HepG2 (cell line): Measurements from ENCODE around the gene MAPK7. TPM values are rescaled to one million over a fixed set of nuclear protein-coding genes. Genes with fewer than 3 reads are reported as not detected.

Experiments
- E2F1 ChIP-seq: sonication (generic); formaldehyde crosslinking; IDR thresholded peaks from 2 replicates; pipeline ENCODE4 v1.5.0; 2020; ENCODE audit warnings: missing genetic modification reagents
- ESRRA ChIP-seq: sonication (generic); formaldehyde crosslinking; IDR thresholded peaks from 2 replicates; pipeline ENCODE4 v1.5.1; 2020; ENCODE audit warnings: mild to moderate bottlenecking, low read depth, missing genetic modification reagents
- FOSL1 ChIP-seq: sonication (generic); formaldehyde crosslinking; IDR thresholded peaks from 2 replicates; pipeline ENCODE4 v1.9.0; 2021; ENCODE audit warnings: missing genetic modification reagents, borderline replicate concordance
- KDM6A ChIP-seq: IDR thresholded peaks from 2 replicates; pipeline ENCODE4 v1.6.1; 2016; ENCODE audit warnings: low read depth
- MLX ChIP-seq: IDR thresholded peaks from 2 replicates; pipeline ENCODE4 v1.6.1; 2016
- MXD1 ChIP-seq: sonication (generic); formaldehyde crosslinking; IDR thresholded peaks from 2 replicates; pipeline ENCODE4 v1.4.0; 2020; ENCODE audit warnings: mild to moderate bottlenecking, missing genetic modification reagents
- NBN ChIP-seq: fragments of 450-650 bp; conservative IDR thresholded peaks from 2 replicates; pipeline ENCODE4 v1.6.1; 2017
- NCOR1 ChIP-seq: fragments of 200-600 bp; sonication (generic); IDR thresholded peaks from 2 replicates; pipeline ENCODE4 v1.7.0; 2017; ENCODE audit warnings: antibody characterized with exemption, low read length, borderline replicate concordance
- SMYD3 ChIP-seq: sonication (generic); formaldehyde crosslinking; IDR thresholded peaks from 2 replicates; pipeline ENCODE4 v1.8.1; 2023; ENCODE audit warnings: mild to moderate bottlenecking, missing genetic modification reagents
- SRSF1 ChIP-seq: fragments of 200-400 bp; formaldehyde crosslinking; optimal IDR thresholded peaks from 2 replicates; pipeline ENCODE3; 2017; ENCODE audit warnings: mild to moderate bottlenecking, low read depth, low read length, moderate library complexity
- TERF1 ChIP-seq: sonication (generic); formaldehyde crosslinking; IDR thresholded peaks from 2 replicates; pipeline ENCODE4 v1.8.0; 2022; ENCODE audit warnings: mild to moderate bottlenecking, missing genetic modification reagents, moderate library complexity
- ZBTB26 ChIP-seq: IDR thresholded peaks from 2 replicates; pipeline ENCODE4 v1.6.1; 2016; ENCODE audit warnings: missing compliant biosample characterization, missing genetic modification reagents, borderline replicate concordance
- ZNF224 ChIP-seq: sonication (generic); formaldehyde crosslinking; IDR thresholded peaks from 2 replicates; pipeline ENCODE4 v1.5.0; 2020; ENCODE audit warnings: mild to moderate bottlenecking, missing genetic modification reagents
- ZNF256 ChIP-seq: sonication (generic); formaldehyde crosslinking; conservative IDR thresholded peaks from 2 replicates; pipeline ENCODE4 v1.4.0; 2020; ENCODE audit warnings: missing genetic modification reagents
- ZNF317 ChIP-seq: sonication (generic); formaldehyde crosslinking; IDR thresholded peaks from 2 replicates; pipeline ENCODE4 v1.5.0; 2020; ENCODE audit warnings: mild to moderate bottlenecking, missing genetic modification reagents
- ZNF326 ChIP-seq: sonication (generic); formaldehyde crosslinking; IDR thresholded peaks from 2 replicates; pipeline ENCODE4 v1.4.0; 2020; ENCODE audit warnings: missing genetic modification reagents, borderline replicate concordance
- ZNF530 ChIP-seq: sonication (generic); formaldehyde crosslinking; IDR thresholded peaks from 2 replicates; pipeline ENCODE4 v1.5.0; 2020; ENCODE audit warnings: low read depth, mild to moderate bottlenecking, missing genetic modification reagents
- ZNF549 ChIP-seq: sonication (generic); formaldehyde crosslinking; IDR thresholded peaks from 2 replicates; pipeline ENCODE4 v1.5.0; 2020; ENCODE audit warnings: missing genetic modification reagents
- ZNF609 ChIP-seq: sonication (generic); formaldehyde crosslinking; IDR thresholded peaks from 2 replicates; pipeline ENCODE4 v1.4.0; 2020; ENCODE audit warnings: mild to moderate bottlenecking, missing genetic modification reagents, borderline replicate concordance
- ZNF75D ChIP-seq: sonication (generic); formaldehyde crosslinking; IDR thresholded peaks from 2 replicates; pipeline ENCODE4 v1.8.1; 2023; ENCODE audit warnings: missing genetic modification reagents, mild to moderate bottlenecking, borderline replicate concordance
- polyA plus RNA-seq, 8 experiments: library from polyadenylated mRNA; depleted of rRNA in 3 of 8; stranded (reverse) in 7 of 8; unstranded in 1 of 8; fragments of >200 nt; fragmentation: Illumina TruSeq in 4 of 8; extraction: Trizol in 4 of 8; gene quantifications; 2 replicates each; pipeline versions ENCODE4 v1.2.1 to v1.2.3, GENCODE V29; 2011 to 2016; ENCODE audit warnings: low read depth in 4 of 8, missing spikeins in 1 of 8, mixed read lengths in 1 of 8; ENCODE audit not compliant: insufficient read depth in 1 of 8
- total RNA-seq, 5 experiments: library from RNA; depleted of rRNA; stranded (reverse); fragments of >200 nt; fragmentation: Illumina TruSeq; extraction: Trizol; gene quantifications; 2 replicates each; pipeline ENCODE4 v1.2.3, GENCODE V29; 2016; ENCODE audit warnings: low read depth in 1 of 5

MAPK7 gene
- total and polyA plus RNA-seq, 2 of the 13 experiments (the other 11 are each of a cell fraction or from before 2014, with no cell fraction given): 2.9 to 5.9 TPM

GRCh38 chr17:19377602-19378415 is 489 bp upstream of the MAPK7 start (continued):
- TF ChIP-seq ZNF549 (CRISPR knock-in tag) (no peak; the same call in 1 of the 2 replicates), ESRRA (CRISPR knock-in tag) (no peak), ZNF224 (no peak), FOSL1 (CRISPR knock-in tag) (0 out of 2 replicates have a peak, but pooled peaks have one; percentile 15), NCOR1 (no peak), MXD1 (CRISPR knock-in tag) (no peak), ZNF256 (CRISPR knock-in tag) (no peak), MLX (no peak), KDM6A (CRISPR knock-in tag) (no peak), E2F1 (CRISPR knock-in tag) (peak; percentile 67), SRSF1 (peak; percentile 71), NBN (no peak), ZNF326 (no peak), ZNF317 (CRISPR knock-in tag) (no peak), ZBTB26 (no peak), ZNF609 (CRISPR knock-in tag) (peak; percentile 56; the same call in 1 of the 2 replicates), TERF1 (CRISPR knock-in tag) (no peak), ZNF530 (no peak), ZNF75D (CRISPR knock-in tag) (no peak), SMYD3 (peak; percentile 28; the same call in 1 of the 2 replicates)
